H9 (cell line): Measurements from ENCODE around the gene OR13D1. TPM values are rescaled to one million over a fixed set of nuclear protein-coding genes. Genes with fewer than 3 reads are reported as not detected.

ENCODE experiments used
- DNase-seq: peaks from one replicate; pipeline ENCODE4 v3.0.0-alpha.2; 2017
- H2AFZ ChIP-seq: one replicate; pipeline ENCODE4 v1.6.1; 2013; ENCODE audit warnings: mild to moderate bottlenecking, low read length, control low read depth, moderate library complexity
- H2AK5ac ChIP-seq: 2 replicates; pipeline ENCODE4 v1.6.1; 2013; ENCODE audit warnings: low read length, control low read depth, mixed read lengths; ENCODE audit not compliant: insufficient read length
- H2BK120ac ChIP-seq: one replicate; pipeline ENCODE4 v1.6.1; 2013; ENCODE audit warnings: low read depth, mild to moderate bottlenecking, low read length, control low read depth, inconsistent platforms; ENCODE audit not compliant: poor library complexity, severe bottlenecking
- H2BK12ac ChIP-seq: 2 replicates; pipeline ENCODE4 v1.6.1; 2013; ENCODE audit warnings: low read length, control low read depth, mixed read lengths, low read depth; ENCODE audit not compliant: insufficient read length
- H2BK15ac ChIP-seq: 2 replicates; pipeline ENCODE4 v1.6.1; 2013; ENCODE audit warnings: low read depth, low read length, control low read depth
- H2BK20ac ChIP-seq: one replicate; pipeline ENCODE4 v1.6.1; 2013; ENCODE audit warnings: low read depth, mild to moderate bottlenecking, low read length, control low read depth, inconsistent platforms; ENCODE audit not compliant: poor library complexity, severe bottlenecking
- H2BK5ac ChIP-seq: 2 replicates; pipeline ENCODE4 v1.6.1; 2013; ENCODE audit warnings: low read length, control low read depth, mixed read lengths; ENCODE audit not compliant: insufficient read length
- H3K14ac ChIP-seq: 2 replicates; pipeline ENCODE4 v1.6.1; 2013; ENCODE audit warnings: low read length, control low read depth; ENCODE audit not compliant: insufficient read depth
- H3K18ac ChIP-seq: 2 replicates; pipeline ENCODE4 v1.6.1; 2013; ENCODE audit warnings: low read depth, mild to moderate bottlenecking, mixed read lengths, low read length, control low read depth; ENCODE audit not compliant: insufficient read length
- H3K23ac ChIP-seq: 2 replicates; pipeline ENCODE4 v1.6.1; 2013; ENCODE audit warnings: low read length, control low read depth, mixed read lengths, low read depth; ENCODE audit not compliant: insufficient read length
- H3K23me2 ChIP-seq: 2 replicates; pipeline ENCODE4 v1.6.1; 2013; ENCODE audit warnings: low read depth, mild to moderate bottlenecking, mixed read lengths, low read length, control low read depth; ENCODE audit not compliant: insufficient read length, poor library complexity, severe bottlenecking
- H3K27ac ChIP-seq: 2 replicates; pipeline ENCODE4 v1.5.1; 2013; ENCODE audit warnings: low read length, control low read depth, mixed read lengths, low read depth; ENCODE audit not compliant: insufficient read length
- H3K27me3 ChIP-seq: 2 replicates; pipeline ENCODE4 v1.6.1; 2013; ENCODE audit warnings: low read length, control low read depth, inconsistent platforms; ENCODE audit not compliant: insufficient read depth
- H3K4ac ChIP-seq: 2 replicates; pipeline ENCODE4 v1.6.1; 2013; ENCODE audit warnings: low read depth, mild to moderate bottlenecking, control low read depth, inconsistent platforms, low read length, moderate library complexity
- H3K4me1 ChIP-seq: 2 replicates; pipeline ENCODE4 v1.6.1; 2013; ENCODE audit warnings: low read length, control low read depth, inconsistent platforms; ENCODE audit not compliant: insufficient read depth
- H3K4me2 ChIP-seq: 2 replicates; pipeline ENCODE4 v1.6.1; 2013; ENCODE audit warnings: low read length, control low read depth, mixed read lengths; ENCODE audit not compliant: insufficient read length, insufficient read depth
- H3K56ac ChIP-seq: 2 replicates; pipeline ENCODE4 v1.6.1; 2013; ENCODE audit warnings: low read depth, mild to moderate bottlenecking, mixed read lengths, low read length, control low read depth; ENCODE audit not compliant: insufficient read length
- H3K79me1 ChIP-seq: 2 replicates; pipeline ENCODE4 v1.6.1; 2013; ENCODE audit warnings: low read depth, mild to moderate bottlenecking, moderate library complexity, low read length, control low read depth, inconsistent platforms; ENCODE audit not compliant: insufficient read depth, poor library complexity, severe bottlenecking
- H3K79me2 ChIP-seq: 2 replicates; pipeline ENCODE4 v1.6.1; 2013; ENCODE audit warnings: low read length, control low read depth, inconsistent platforms; ENCODE audit not compliant: insufficient read depth
- H3K9ac ChIP-seq: 2 replicates; pipeline ENCODE4 v1.6.1; 2013; ENCODE audit warnings: low read length, control low read depth, mixed read lengths; ENCODE audit not compliant: insufficient read length; ENCODE audit errors: extremely low read depth
- H3K9me3 ChIP-seq: one replicate; pipeline ENCODE4 v1.6.1; 2013; ENCODE audit warnings: low read depth, low read length, inconsistent platforms; ENCODE audit not compliant: control insufficient read depth
- H3T11ph ChIP-seq: one replicate; pipeline ENCODE4 v1.6.1; 2013; ENCODE audit warnings: mild to moderate bottlenecking, low read length, control low read depth, inconsistent platforms
- H4K20me1 ChIP-seq: one replicate; pipeline ENCODE4 v1.6.1; 2013; ENCODE audit not compliant: control insufficient read depth, insufficient read length, insufficient read depth
- H4K5ac ChIP-seq: 2 replicates; pipeline ENCODE4 v1.6.1; 2013; ENCODE audit warnings: low read depth, mild to moderate bottlenecking, mixed read lengths, low read length, control low read depth; ENCODE audit not compliant: insufficient read length
- H4K8ac ChIP-seq: replicated peaks from 2 replicates; pipeline ENCODE4 v1.6.1; 2013; ENCODE audit warnings: low read length, control low read depth, mixed read lengths, low read depth; ENCODE audit not compliant: insufficient read length
- H4K91ac ChIP-seq: 2 replicates; pipeline ENCODE4 v1.6.1; 2013; ENCODE audit warnings: low read depth, mild to moderate bottlenecking, moderate library complexity, mixed read lengths, low read length, control low read depth; ENCODE audit not compliant: insufficient read length
- H3K27ac Mint-ChIP-seq, 3 experiments: 2 replicates in 2 of 3; 3 replicates in 1 of 3; pipeline ENCODE4 v1.8.0; 2020 to 2021; ENCODE audit warnings: mixed read lengths in 3 of 3, mild to moderate bottlenecking in 1 of 3, moderate library complexity in 1 of 3
- H3K27me3 Mint-ChIP-seq: 2 replicates; pipeline ENCODE4 v1.8.0; 2021; ENCODE audit warnings: low read depth, mild to moderate bottlenecking, moderate library complexity, mixed read lengths
- H3K36me3 Mint-ChIP-seq, 3 experiments: 2 replicates in 2 of 3; 3 replicates in 1 of 3; pipeline ENCODE4 v1.8.0; 2020 to 2021; ENCODE audit warnings: low read depth in 3 of 3, mixed read lengths in 3 of 3; ENCODE audit not compliant: insufficient read depth in 1 of 3
- H3K4me1 Mint-ChIP-seq, 2 experiments: 2 replicates each; pipeline ENCODE4 v1.8.0; 2020; ENCODE audit warnings: mixed read lengths in 2 of 2
- H3K4me3 Mint-ChIP-seq, 2 experiments: 2 replicates in 1 of 2; 3 replicates in 1 of 2; pipeline ENCODE4 v1.8.0; 2020 to 2021; ENCODE audit warnings: mild to moderate bottlenecking in 2 of 2, mixed read lengths in 2 of 2, moderate library complexity in 1 of 2
- H3K9me3 Mint-ChIP-seq, 2 experiments: 2 replicates in 1 of 2; 3 replicates in 1 of 2; pipeline ENCODE4 v1.8.0; 2020; ENCODE audit warnings: mild to moderate bottlenecking in 2 of 2, mixed read lengths in 2 of 2, moderate library complexity in 1 of 2
- WGBS: extraction: QIAGEN DNeasy Blood & Tissue Kit; methylation state at CpG from one replicate; pipeline ENCODE4 v1.1.7; 2013; ENCODE audit warnings: missing lambda C conversion rate, low lambda C conversion rate, mixed read lengths; ENCODE audit not compliant: insufficient read length; ENCODE audit errors: extremely low coverage; 5-methylcytosine and 5-hydroxymethylcytosine counted together
- total RNA-seq: library from RNA; stranded (reverse); gene quantifications from 2 replicates; pipeline ENCODE4 v1.2.1, GENCODE V29; 2021
- TF ChIP-seq, protein P1 (sequence below): fragments of 200-600 bp; sonication (generic); conservative IDR thresholded peaks from 3 replicates; pipeline ENCODE4 v1.8.0; 2021; ENCODE audit warnings: antibody characterized with exemption, mild to moderate bottlenecking

The OR13D1 gene
- total RNA-seq, 1 experiment from 2014 or later, result not detected

DNA sequence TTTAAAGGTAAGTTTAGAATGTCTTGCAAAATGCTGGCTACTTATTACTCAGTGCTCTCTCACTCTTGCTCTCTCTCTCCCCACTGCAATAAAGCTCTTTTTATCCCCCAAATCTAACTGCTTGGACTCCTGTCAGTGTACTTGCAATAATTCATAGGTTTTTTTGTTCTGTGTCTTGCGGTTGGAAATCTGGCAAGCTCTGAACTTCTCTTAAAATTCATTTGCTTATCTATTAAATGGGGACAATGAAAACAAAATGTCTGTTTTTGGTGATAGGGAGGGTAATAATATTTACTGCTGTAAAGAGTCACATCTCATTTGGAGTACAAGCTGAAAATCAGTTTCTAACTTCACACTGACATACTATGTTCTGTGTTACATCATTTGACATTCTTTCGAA is 18.7 kb upstream of the OR13D1 start:
- no peak overlapping the region for H3K9ac ChIP-seq
- no peaks in the 10 kb centered on the region for H3K9me3 Mint-ChIP-seq
- H3K14ac ChIP-seq, result no peak overlapping the region
- H4K5ac ChIP-seq, result no peak overlapping the region
- no peaks in the 10 kb centered on the region for H3K79me2 ChIP-seq
- no peaks in the 10 kb centered on the region; the same call in 1 of the 2 replicates for H3K27me3 Mint-ChIP-seq
- no peaks in the 10 kb centered on the region for H3K27me3 ChIP-seq
- H3K4me1 Mint-ChIP-seq, result no peaks in the 10 kb centered on the region
- no peaks in the 10 kb centered on the region for H3K9me3 ChIP-seq
- no peak overlapping the region for H3K56ac ChIP-seq
- no CpG with 5 or more reads among the region's 2 CpGs for WGBS
- no peak overlapping the region for H3K4ac ChIP-seq
- H2BK15ac ChIP-seq, result no peak overlapping the region
- no peak overlapping the region for H2AK5ac ChIP-seq
- DNase-seq, result no peak
- H4K8ac ChIP-seq, result no peak overlapping the region
- H2BK5ac ChIP-seq, result no peak overlapping the region
- H3K23ac ChIP-seq, result no peak overlapping the region
- TF ChIP-seq, protein P1, sequence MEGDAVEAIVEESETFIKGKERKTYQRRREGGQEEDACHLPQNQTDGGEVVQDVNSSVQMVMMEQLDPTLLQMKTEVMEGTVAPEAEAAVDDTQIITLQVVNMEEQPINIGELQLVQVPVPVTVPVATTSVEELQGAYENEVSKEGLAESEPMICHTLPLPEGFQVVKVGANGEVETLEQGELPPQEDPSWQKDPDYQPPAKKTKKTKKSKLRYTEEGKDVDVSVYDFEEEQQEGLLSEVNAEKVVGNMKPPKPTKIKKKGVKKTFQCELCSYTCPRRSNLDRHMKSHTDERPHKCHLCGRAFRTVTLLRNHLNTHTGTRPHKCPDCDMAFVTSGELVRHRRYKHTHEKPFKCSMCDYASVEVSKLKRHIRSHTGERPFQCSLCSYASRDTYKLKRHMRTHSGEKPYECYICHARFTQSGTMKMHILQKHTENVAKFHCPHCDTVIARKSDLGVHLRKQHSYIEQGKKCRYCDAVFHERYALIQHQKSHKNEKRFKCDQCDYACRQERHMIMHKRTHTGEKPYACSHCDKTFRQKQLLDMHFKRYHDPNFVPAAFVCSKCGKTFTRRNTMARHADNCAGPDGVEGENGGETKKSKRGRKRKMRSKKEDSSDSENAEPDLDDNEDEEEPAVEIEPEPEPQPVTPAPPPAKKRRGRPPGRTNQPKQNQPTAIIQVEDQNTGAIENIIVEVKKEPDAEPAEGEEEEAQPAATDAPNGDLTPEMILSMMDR, result no peak
- no peak overlapping the region for H3K27ac ChIP-seq
- H3K4me2 ChIP-seq, result no peak overlapping the region
- H2AFZ ChIP-seq, result no peak overlapping the region
- no peak overlapping the region for H3T11ph ChIP-seq
- no peak overlapping the region for H4K91ac ChIP-seq
- no peaks in the 10 kb centered on the region for H3K4me1 ChIP-seq
- H3K4me3 Mint-ChIP-seq, result no peak overlapping the region
- H3K23me2 ChIP-seq, result no peaks in the 10 kb centered on the region
- no peak overlapping the region; a peak in 1 of 7 replicates for H3K27ac Mint-ChIP-seq
- no peaks in the 10 kb centered on the region for H4K20me1 ChIP-seq
- no peak overlapping the region for H2BK12ac ChIP-seq
- H3K36me3 Mint-ChIP-seq, result no peaks in the 10 kb centered on the region
- H2BK20ac ChIP-seq, result no peak overlapping the region
- no peaks in the 10 kb centered on the region for H3K79me1 ChIP-seq
- H3K18ac ChIP-seq, result no peak overlapping the region
- H2BK120ac ChIP-seq, result no peak overlapping the region
